ENCODE data around the gene AGPAT1.

DNA sequence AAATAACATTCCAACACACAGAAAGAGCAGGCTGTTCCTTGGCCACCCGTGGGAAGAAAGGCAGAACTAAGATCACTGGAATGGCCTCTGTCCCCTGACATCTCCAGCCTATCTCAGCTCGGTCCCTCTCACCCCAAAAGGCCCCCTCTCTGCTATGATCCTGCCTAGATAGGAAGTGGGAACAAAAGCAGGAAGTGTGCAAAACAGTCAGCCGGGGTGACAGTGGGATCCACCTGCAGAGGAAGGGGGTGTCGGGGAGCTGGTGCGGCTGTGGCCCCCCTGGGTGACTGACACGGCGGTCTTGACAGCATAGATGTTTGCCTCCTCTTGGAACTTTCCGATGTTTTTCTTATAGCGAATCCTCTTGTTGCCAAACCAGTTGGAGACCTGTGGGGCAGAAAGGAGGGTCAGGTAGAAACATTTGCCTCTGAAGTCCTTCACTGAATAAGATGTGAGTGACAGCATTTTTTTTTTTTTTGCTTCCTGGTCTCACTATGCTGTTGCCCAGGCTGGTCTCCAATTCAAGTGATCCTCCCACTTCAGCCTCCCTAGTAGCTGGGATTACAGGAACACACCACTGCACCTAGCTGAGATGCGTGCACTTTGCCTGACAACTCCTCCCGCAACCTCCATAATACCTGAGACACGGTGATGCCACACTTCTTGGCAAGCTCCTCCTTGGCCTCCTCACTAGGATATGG, 11.3 kb upstream of the AGPAT1 start:
- TF ChIP-seq, protein P1, sequence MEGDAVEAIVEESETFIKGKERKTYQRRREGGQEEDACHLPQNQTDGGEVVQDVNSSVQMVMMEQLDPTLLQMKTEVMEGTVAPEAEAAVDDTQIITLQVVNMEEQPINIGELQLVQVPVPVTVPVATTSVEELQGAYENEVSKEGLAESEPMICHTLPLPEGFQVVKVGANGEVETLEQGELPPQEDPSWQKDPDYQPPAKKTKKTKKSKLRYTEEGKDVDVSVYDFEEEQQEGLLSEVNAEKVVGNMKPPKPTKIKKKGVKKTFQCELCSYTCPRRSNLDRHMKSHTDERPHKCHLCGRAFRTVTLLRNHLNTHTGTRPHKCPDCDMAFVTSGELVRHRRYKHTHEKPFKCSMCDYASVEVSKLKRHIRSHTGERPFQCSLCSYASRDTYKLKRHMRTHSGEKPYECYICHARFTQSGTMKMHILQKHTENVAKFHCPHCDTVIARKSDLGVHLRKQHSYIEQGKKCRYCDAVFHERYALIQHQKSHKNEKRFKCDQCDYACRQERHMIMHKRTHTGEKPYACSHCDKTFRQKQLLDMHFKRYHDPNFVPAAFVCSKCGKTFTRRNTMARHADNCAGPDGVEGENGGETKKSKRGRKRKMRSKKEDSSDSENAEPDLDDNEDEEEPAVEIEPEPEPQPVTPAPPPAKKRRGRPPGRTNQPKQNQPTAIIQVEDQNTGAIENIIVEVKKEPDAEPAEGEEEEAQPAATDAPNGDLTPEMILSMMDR (IDR thresholded peaks at IDR 0.05; ENCODE audit: insufficient read depth, low read length, poor library complexity, severe bottlenecking), result no peak
- TF ChIP-seq EZH2phosphoT487 (conservative IDR thresholded peaks at IDR 0.05; ENCODE audit: low read length), result no peak
